Forelimb muscle (tissue), 1 donor: Measurements from ENCODE around the gene LRP1B. TPM values are rescaled to one million over a fixed set of nuclear protein-coding genes. Genes with fewer than 3 reads are reported as not detected.

Experiments used
- DNase-seq: peaks from one replicate; pipeline ENCODE4 v3.0.0-alpha.2; 2013; ENCODE audit warnings: low read depth
- polyA plus RNA-seq: library from polyadenylated mRNA; unstranded; fragments of 120-200 nt; gene quantifications from one replicate; pipeline ENCODE4 v1.2.1, GENCODE V29; 2013; ENCODE audit not compliant: insufficient read length

LRP1B gene
- polyA plus RNA-seq, 1 donor: 2.2 TPM

DNA sequence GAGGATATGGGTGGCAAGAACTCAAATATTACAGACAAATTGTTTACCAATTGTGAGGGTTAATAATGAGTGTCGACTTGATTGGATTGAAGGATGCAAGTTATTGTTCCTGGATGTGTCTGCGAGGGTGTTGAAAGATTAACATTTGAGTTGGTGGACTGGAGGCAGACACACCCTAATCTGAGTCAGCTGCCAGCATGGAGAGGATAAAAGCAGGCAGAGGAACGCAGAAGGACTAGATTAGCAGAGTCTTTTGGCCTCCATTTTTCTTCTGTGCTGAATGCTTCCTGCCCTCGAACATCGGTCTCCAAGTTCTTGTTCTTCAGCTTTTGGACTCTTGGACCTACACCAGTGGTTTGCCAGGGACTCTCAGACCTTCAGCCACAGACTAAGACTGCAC, 1503.7 kb downstream of the LRP1B start:
- no peak for DNase-seq

DNA sequence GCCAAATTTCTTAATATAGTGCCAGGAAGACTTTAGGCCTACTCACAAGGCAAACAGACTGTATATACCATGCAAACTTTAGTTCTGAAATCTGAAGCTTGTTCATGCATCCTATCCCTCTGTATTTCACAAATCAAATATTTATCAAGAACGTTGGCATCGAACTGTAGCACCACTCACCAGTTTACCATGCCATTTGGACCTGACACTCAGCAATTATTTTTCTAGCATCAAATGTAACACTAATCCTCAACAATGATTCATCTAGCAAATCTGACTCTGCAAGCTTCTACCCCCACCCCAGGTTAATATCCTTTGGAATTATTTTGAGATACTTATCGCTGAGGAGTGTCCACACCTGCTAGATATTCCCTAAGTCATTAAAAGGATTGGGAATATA, 1506.6 kb downstream of the LRP1B start:
- no peak for DNase-seq

DNA sequence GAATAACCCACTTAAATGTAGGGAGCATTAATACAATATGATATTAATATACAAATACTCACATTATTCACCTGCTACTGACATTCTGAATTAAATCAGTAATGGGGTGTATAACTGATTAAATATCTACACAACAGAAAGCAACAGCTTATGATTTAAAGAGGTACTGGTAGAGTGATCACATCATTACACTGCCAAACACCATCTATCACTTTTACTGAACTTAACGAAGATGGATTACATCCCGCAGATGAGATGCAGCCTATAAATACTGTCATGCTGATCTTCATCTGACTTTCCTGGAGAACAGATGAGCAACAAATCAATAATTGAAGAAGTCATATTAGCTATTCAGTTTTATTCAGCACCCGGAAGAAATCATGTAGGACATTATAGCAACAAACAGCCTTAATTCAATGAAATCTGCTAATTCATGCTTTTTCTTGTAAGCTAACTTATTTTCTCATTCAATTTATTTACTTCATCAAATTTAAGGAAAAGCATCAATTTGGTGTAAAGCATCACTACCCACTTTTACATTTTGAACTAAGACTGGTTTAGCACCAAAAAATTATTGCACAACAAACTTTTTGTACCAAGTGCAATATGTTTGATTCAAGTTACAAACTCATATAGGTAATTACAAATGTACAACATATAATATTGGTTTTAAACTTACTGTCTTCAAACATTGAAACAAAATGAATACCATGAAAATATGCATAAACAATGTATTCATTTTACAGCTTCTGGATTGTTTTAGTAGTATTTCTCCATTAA, 1509.0 kb downstream of the LRP1B start:
- DNase-seq: no peak

- DNase-seq: no peak
Observed at GRCh38 chr2:140604788-140605187, 1526.0 kb downstream of the LRP1B start.

- DNase-seq: no peak
Observed at GRCh38 chr2:140604096-140604495, 1526.7 kb downstream of the LRP1B start.

- DNase-seq: no peak
Observed at GRCh38 chr2:140603416-140603815, 1527.4 kb downstream of the LRP1B start.

- DNase-seq: no peak
Observed at GRCh38 chr2:140601801-140602200, 1529.0 kb downstream of the LRP1B start.

- DNase-seq: no peak
Observed at GRCh38 chr2:140601342-140601741, 1529.5 kb downstream of the LRP1B start.

- no peak for DNase-seq
Observed at GRCh38 chr2:140600116-140600515, 1530.7 kb downstream of the LRP1B start.

DNA sequence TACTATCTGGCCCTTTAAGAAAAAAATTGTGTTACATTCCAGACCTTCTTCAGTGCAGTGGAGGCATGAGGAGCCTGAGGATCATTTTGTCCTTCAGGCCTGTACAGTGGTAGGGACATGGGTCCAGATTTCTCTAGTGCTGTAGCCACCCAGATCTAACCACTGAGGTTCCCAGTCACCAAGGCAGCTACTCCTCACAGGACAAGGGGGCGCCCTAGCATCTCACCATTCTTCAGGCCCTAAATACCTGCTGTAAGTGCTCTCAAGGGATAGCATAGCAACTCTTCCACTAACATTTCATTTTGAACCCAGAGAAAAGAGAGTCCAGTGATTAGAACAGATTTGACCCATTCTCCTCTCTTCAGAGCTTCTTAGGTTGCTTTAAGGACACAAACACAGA, 1533.0 kb downstream of the LRP1B start:
- no peak for DNase-seq

- DNase-seq: no peak
Observed at GRCh38 chr2:140597205-140597604, 1533.6 kb downstream of the LRP1B start.

GRCh38 chr2:140596447-140596846, 1534.4 kb downstream of the LRP1B start:
- DNase-seq: no peak

DNA sequence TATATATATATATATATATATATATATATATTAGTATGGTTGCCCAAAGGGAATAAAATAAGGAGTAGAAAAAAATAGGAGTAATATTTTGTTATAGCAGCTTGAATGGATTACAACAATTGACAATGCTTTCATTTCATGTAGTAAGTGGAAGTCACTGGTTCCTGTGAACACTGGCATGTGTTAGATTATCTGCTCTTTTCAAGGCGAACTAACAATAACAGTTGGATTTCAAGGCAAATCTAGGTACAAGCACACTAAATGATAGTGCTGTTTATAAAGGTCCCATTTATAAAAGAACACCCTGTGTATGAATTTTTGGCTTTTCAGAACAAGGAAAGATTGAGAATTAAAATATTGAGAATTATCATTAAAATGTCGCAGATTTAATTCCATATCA, 1535.7 kb downstream of the LRP1B start:
- DNase-seq: no peak

DNA sequence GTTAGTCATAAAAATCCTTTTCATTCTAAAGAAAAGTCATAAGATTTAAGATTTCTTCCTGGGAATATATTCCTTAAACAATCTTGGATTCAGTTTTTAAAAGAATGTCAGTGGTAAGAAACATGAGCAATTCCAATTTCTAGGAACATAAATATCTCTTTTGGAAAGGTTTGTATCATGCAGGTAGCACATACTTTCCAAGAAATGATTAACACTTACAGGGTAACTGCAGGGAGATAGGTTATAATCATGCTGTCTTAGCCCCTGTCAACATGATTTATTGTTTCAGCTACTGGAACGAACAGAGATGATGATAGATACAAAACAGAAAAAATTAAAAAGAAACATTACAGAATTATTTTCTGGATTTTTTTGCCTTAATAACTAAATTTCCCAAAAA, 1537.7 kb downstream of the LRP1B start:
- no peak for DNase-seq

- no peak for DNase-seq
Observed at GRCh38 chr2:140589696-140590095, 1541.1 kb downstream of the LRP1B start.

- no peak for DNase-seq
Observed at GRCh38 chr2:140589273-140589672, 1541.5 kb downstream of the LRP1B start.

DNA sequence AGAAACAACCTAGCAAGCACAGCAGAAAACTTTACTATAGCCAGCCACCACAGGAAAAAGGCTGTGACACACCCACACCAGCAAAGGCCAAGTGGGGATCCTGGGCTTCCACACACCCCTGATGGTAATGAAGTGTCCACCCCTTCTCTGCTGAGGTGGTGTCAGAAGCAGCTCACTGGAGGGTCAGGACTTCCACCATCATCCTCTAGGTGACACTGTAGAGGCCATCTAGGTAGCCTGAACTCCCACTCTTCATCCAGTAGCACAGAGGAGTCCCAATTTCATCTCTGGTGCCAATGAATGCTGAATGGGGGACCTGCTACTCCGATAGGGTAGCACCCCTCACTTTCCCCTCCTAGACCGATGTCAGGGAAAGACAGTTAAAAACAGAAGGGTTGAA, 1544.4 kb downstream of the LRP1B start:
- DNase-seq: no peak

DNA sequence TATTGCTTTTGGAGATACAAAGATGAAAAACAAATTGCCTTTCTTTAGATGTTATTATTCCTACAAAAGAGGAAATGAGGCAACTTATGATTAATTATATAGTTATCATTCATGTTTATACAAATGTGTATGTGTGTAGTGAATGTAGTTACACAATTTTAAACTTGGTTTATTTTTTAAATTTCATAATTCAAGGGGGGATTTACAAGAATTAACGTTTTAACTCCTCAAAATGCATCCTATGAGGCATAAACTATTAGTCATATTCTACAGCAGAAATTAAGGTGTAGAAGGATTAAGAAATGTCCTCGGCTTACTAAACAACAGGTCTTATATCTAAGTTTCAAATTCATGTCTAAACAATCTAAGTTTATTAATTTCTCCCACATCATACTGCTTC, 1545.8 kb downstream of the LRP1B start:
- no peak for DNase-seq

- DNase-seq: no peak
Observed at GRCh38 chr2:140584471-140584870, 1546.3 kb downstream of the LRP1B start.

DNA sequence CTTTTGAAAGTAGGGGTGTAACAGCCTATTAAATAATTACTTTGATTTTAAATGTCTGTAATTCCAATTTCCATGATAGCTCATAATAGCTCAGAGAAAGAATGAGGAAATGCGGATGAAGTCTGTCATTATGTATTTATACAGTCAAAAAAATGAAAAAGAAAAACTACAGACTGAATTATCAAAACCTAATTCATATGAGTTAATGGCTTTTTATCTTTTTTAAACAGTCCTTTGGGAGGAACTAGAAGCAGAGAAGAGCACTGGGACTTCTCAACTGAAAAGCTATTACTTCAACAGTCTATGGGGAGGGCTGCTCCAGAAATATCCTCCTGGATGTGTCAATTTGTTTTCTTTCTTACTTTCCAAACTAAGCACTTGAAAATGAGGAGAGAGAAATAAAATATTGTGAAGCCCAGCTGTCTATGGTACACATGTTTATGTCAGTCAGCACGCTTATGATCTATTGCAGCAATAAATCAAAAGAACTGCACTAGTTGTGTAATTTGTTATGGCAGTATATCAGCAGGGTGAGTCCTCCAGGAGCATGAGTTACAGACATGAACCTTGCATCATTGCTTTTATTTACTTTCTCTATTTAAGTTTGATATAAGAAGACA, 1550.2 kb downstream of the LRP1B start:
- DNase-seq: no peak

GRCh38 chr2:140577453-140577852, 1553.4 kb downstream of the LRP1B start:
- no peak for DNase-seq

- DNase-seq: no peak
Observed at GRCh38 chr2:140567734-140568133, 1563.1 kb downstream of the LRP1B start.

- no peak for DNase-seq
Observed at GRCh38 chr2:140565756-140566155, 1565.1 kb downstream of the LRP1B start.

GRCh38 chr2:140555701-140556100, 1575.1 kb downstream of the LRP1B start:
- no peak for DNase-seq
